SK-N-SH (cell line): Measurements from ENCODE around the gene ABCA10. TPM values are rescaled to one million over a fixed set of nuclear protein-coding genes. Genes with fewer than 3 reads are reported as not detected.

Experiments
- CTCF ChIA-PET: fragments of 300-600, 350-600 bp; formaldehyde crosslinking; extraction: SDS; loops from one replicate; lab custom pipeline; 2021; lab: Yijun Ruan, JAX
- POLR2A ChIA-PET: fragments of 350-600 bp; sonication (Branson Sonifier 250); formaldehyde crosslinking; extraction: SDS; loops from one replicate; lab custom pipeline; 2020; ENCODE audit warnings: antibody characterized with exemption, inconsistent platforms; lab: Yijun Ruan, JAX
- DNase-seq: peaks from one replicate; pipeline ENCODE4 v3.0.0; 2012
- H2AFZ ChIP-seq: fragments of 200-600 bp; sonication (generic); 2 replicates; pipeline ENCODE4 v1.8.1; 2016; ENCODE audit warnings: antibody characterized with exemption, mild to moderate bottlenecking, low read depth
- H3F3A ChIP-seq: fragments of 200-600 bp; sonication (generic); replicated peaks from 2 replicates; pipeline ENCODE3; 2016; ENCODE audit warnings: antibody characterized with exemption, mild to moderate bottlenecking; ENCODE audit not compliant: insufficient read depth
- H3K27ac ChIP-seq, 2 experiments: fragments of 200-500 bp in 1 of 2; fragments of 200-600 bp in 1 of 2; sonication (Bioruptor generic) in 1 of 2; sonication (generic), shearing (Covaris generic) in 1 of 2; 2 replicates each; pipeline versions ENCODE4 v1.5.1 to v1.6.1; 2014 to 2016; ENCODE audit warnings: low read depth in 2 of 2, inconsistent platforms in 1 of 2, low read length in 1 of 2, mild to moderate bottlenecking in 1 of 2, mixed read lengths in 1 of 2
- H3K27me3 ChIP-seq: fragments of 200-600 bp; sonication (generic), shearing (Covaris generic); 2 replicates; pipeline ENCODE4 v1.6.1; 2016; ENCODE audit warnings: mixed run types; ENCODE audit not compliant: insufficient read depth
- H3K36me3 ChIP-seq, 2 experiments: fragments of 200-500 bp in 1 of 2; fragments of 200-600 bp in 1 of 2; sonication (Bioruptor generic) in 1 of 2; sonication (generic) in 1 of 2; replicated peaks in 1 of 2; 2 replicates each; pipeline versions ENCODE3 to v1.5.1; 2014 to 2016; ENCODE audit warnings: low read length in 1 of 2, mild to moderate bottlenecking in 1 of 2; ENCODE audit not compliant: insufficient read depth in 2 of 2, control insufficient read depth in 1 of 2
- H3K4me1 ChIP-seq, 2 experiments: fragments of 200-500 bp in 1 of 2; fragments of 200-600 bp in 1 of 2; sonication (Bioruptor generic) in 1 of 2; sonication (generic), shearing (Covaris generic) in 1 of 2; 2 replicates each; pipeline versions ENCODE4 v1.5.1 to v1.6.1; 2014 to 2016; ENCODE audit warnings: low read depth in 1 of 2, low read length in 1 of 2, mixed run types in 1 of 2; ENCODE audit not compliant: insufficient read depth in 2 of 2, control insufficient read depth in 1 of 2
- H3K4me2 ChIP-seq: fragments of 200-600 bp; sonication (generic), shearing (Covaris generic); 2 replicates; pipeline ENCODE4 v1.6.1; 2017; ENCODE audit warnings: mixed run types
- H3K4me3 ChIP-seq, 2 experiments: fragments of 200-500 bp in 1 of 2; fragments of 200-600 bp in 1 of 2; sonication (Bioruptor generic) in 1 of 2; sonication (generic), shearing (Covaris generic) in 1 of 2; 2 replicates each; pipeline versions ENCODE4 v1.5.1 to v1.8.1; 2014 to 2016; ENCODE audit warnings: low read depth in 2 of 2, inconsistent platforms in 1 of 2, low read length in 1 of 2, mild to moderate bottlenecking in 1 of 2, mixed read lengths in 1 of 2, moderate library complexity in 1 of 2
- H3K79me2 ChIP-seq: fragments of 200-600 bp; sonication (generic); 2 replicates; pipeline ENCODE4 v1.8.1; 2017; ENCODE audit warnings: mild to moderate bottlenecking; ENCODE audit not compliant: insufficient read depth
- H3K9ac ChIP-seq: fragments of 200-600 bp; sonication (generic); 2 replicates; pipeline ENCODE4 v1.6.1; 2017; ENCODE audit warnings: mixed run types
- H3K9me2 ChIP-seq: fragments of 200-600 bp; sonication (generic); 2 replicates; pipeline ENCODE4 v1.6.1; 2017; ENCODE audit warnings: mixed run types
- H3K9me3 ChIP-seq: fragments of 200-600 bp; sonication (generic); 2 replicates; pipeline ENCODE4 v1.6.1; 2017; ENCODE audit warnings: mixed run types, mild to moderate bottlenecking, moderate library complexity
- H4K20me1 ChIP-seq: fragments of 200-600 bp; sonication (generic); 2 replicates; pipeline ENCODE4 v1.6.1; 2017; ENCODE audit warnings: mild to moderate bottlenecking, mixed run types; ENCODE audit not compliant: insufficient read depth
- CHD2 ChIP-seq: fragments of 150-350 bp; IDR thresholded peaks from 2 replicates; pipeline ENCODE4 v1.6.1; 2018; ENCODE audit warnings: low read length; ENCODE audit not compliant: partially characterized antibody
- FOSL2 ChIP-seq: IDR thresholded peaks from 2 replicates; pipeline ENCODE4 v1.4.0; 2012; ENCODE audit warnings: low read depth, mild to moderate bottlenecking, moderate library complexity, borderline replicate concordance
- FOXJ3 ChIP-seq: sonication (generic); formaldehyde crosslinking; IDR thresholded peaks from 2 replicates; pipeline ENCODE4 v1.5.1; 2020; ENCODE audit warnings: mild to moderate bottlenecking, missing genetic modification reagents
- MEF2A ChIP-seq: IDR thresholded peaks from 2 replicates; pipeline ENCODE4 v1.4.0; 2012; ENCODE audit warnings: low read depth, borderline replicate concordance
- NFIC ChIP-seq: IDR thresholded peaks from 2 replicates; pipeline ENCODE4 v1.4.0; 2012; ENCODE audit warnings: borderline replicate concordance
- RAD21 ChIP-seq: IDR thresholded peaks from 2 replicates; pipeline ENCODE4 v1.6.1; 2012; ENCODE audit warnings: mild to moderate bottlenecking, low read length
- RCOR1 ChIP-seq: fragments of 150-350 bp; IDR thresholded peaks from 2 replicates; pipeline ENCODE4 v1.6.1; 2017; ENCODE audit warnings: antibody characterized with exemption, low read length
- RFX5 ChIP-seq: IDR thresholded peaks from 2 replicates; pipeline ENCODE4 v1.6.1; 2012; ENCODE audit warnings: mild to moderate bottlenecking, improper control_type of control experiment, low read length
- SMC3 ChIP-seq: IDR thresholded peaks from 2 replicates; pipeline ENCODE4 v1.6.1; 2012; ENCODE audit warnings: low read depth, low read length, improper control_type of control experiment
- TEAD4 ChIP-seq: IDR thresholded peaks from 2 replicates; pipeline ENCODE4 v1.4.0; 2012; ENCODE audit warnings: mild to moderate bottlenecking, borderline replicate concordance; ENCODE audit not compliant: insufficient read depth
- YY1 ChIP-seq: IDR thresholded peaks from 2 replicates; pipeline ENCODE4 v1.4.0; 2012; ENCODE audit warnings: low read depth, mild to moderate bottlenecking
- WGBS: methylation state at CpG from one replicate; pipeline ENCODE4 v1.1.6; 2017; ENCODE audit warnings: low lambda C conversion rate; 5-methylcytosine and 5-hydroxymethylcytosine counted together
- polyA plus RNA-seq, 3 experiments: library from polyadenylated mRNA; depleted of rRNA; stranded (reverse); fragments of >200 nt; gene quantifications; 2 replicates each; pipeline ENCODE4 v1.2.3, GENCODE V29; 2012
- TF ChIP-seq, protein P1 (sequence below): fragments of 200-600 bp; sonication (generic); IDR thresholded peaks from 2 replicates; pipeline ENCODE4 v1.6.1; 2017; ENCODE audit warnings: antibody characterized with exemption, mild to moderate bottlenecking, moderate library complexity
- TF ChIP-seq, protein P2 (sequence below): IDR thresholded peaks from 2 replicates; pipeline ENCODE4; 2012
- TF ChIP-seq, protein P3 (sequence below): IDR thresholded peaks from 2 replicates; pipeline ENCODE4 v1.4.0; 2012; ENCODE audit warnings: low read depth, borderline replicate concordance
- TF ChIP-seq, protein P4 (sequence below): fragments of 150-350 bp; IDR thresholded peaks from 2 replicates; pipeline ENCODE4 v1.6.1; 2016; ENCODE audit warnings: mild to moderate bottlenecking, low read depth, low read length
- TF ChIP-seq, protein P5 (sequence below): IDR thresholded peaks from 2 replicates; pipeline ENCODE4 v1.4.0; 2012; ENCODE audit warnings: low read depth
- TF ChIP-seq, protein P6 (sequence below): IDR thresholded peaks from 2 replicates; pipeline ENCODE4 v1.4.0; 2012; ENCODE audit warnings: low read depth, borderline replicate concordance
- TF ChIP-seq, protein P7 (sequence below): fragments of 150-350 bp; IDR thresholded peaks from 2 replicates; pipeline ENCODE4 v1.6.1; 2017; ENCODE audit warnings: antibody characterized with exemption, low read length, low read depth, borderline replicate concordance

ABCA10 gene, protein sequence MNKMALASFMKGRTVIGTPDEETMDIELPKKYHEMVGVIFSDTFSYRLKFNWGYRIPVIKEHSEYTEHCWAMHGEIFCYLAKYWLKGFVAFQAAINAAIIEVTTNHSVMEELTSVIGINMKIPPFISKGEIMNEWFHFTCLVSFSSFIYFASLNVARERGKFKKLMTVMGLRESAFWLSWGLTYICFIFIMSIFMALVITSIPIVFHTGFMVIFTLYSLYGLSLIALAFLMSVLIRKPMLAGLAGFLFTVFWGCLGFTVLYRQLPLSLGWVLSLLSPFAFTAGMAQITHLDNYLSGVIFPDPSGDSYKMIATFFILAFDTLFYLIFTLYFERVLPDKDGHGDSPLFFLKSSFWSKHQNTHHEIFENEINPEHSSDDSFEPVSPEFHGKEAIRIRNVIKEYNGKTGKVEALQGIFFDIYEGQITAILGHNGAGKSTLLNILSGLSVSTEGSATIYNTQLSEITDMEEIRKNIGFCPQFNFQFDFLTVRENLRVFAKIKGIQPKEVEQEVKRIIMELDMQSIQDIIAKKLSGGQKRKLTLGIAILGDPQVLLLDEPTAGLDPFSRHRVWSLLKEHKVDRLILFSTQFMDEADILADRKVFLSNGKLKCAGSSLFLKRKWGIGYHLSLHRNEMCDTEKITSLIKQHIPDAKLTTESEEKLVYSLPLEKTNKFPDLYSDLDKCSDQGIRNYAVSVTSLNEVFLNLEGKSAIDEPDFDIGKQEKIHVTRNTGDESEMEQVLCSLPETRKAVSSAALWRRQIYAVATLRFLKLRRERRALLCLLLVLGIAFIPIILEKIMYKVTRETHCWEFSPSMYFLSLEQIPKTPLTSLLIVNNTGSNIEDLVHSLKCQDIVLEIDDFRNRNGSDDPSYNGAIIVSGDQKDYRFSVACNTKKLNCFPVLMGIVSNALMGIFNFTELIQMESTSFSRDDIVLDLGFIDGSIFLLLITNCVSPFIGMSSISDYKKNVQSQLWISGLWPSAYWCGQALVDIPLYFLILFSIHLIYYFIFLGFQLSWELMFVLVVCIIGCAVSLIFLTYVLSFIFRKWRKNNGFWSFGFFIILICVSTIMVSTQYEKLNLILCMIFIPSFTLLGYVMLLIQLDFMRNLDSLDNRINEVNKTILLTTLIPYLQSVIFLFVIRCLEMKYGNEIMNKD (N-terminal part only)
- polyA plus RNA-seq (2012; rRNA removed) = 0.07 and 0.11 TPM in 2 replicates
- 0.05 and 0.10 TPM in 2 replicates for polyA plus RNA-seq (2012; cell fraction: cytosol; rRNA removed)
- polyA plus RNA-seq (2012; cell fraction: nucleus; rRNA removed) = 0.38 and 0.48 TPM in 2 replicates

DNA sequence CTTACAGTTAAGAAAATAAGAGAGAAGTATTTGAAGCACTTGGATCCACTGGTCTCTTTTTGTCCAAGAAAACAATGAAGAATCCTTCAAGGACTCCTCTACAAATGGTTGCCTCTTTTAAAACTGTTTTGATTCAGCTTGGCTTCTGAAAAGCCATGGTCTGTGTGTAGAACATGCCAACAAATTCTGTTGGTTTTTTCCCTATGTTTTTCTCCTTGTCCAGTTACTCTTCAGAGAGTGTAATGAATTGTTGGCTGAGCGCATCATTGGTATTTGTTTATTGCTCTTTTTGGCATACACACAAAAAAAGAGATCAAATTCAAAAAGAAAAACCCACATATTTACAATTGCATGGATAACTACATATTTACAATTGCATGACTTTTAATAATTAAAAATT, at the start of gene ABCA10:
Gene ABCA10 (minus strand): TSS at position 249 of the 400 bp plus-strand sequence. CDS start 3,466 bp downstream, outside the sequence.
- no peak within 1 kb of the TSS for H3K4me2 ChIP-seq
- H3K36me3 ChIP-seq = no peaks in the 10 kb centered on the region
- CTCF ChIA-PET = interaction anchor here (0.7 to 1.9 kb wide), 3 partner anchors 457 to 614 kb away, joined by 3 to 5 read pairs (median 3); no protein-coding TSS in a partner anchor
- H3K9me3 ChIP-seq = peaks cover 8% of the 10 kb centered on the region; the same call in 1 of the 2 replicates
- no peak within 1 kb of the TSS for H3K9ac ChIP-seq
- WGBS = 79% methylated on average over 1 of the region's 1 CpG
- H3K4me3 ChIP-seq = no peak within 1 kb of the TSS
- DNase-seq = no peak
- H3K9me2 ChIP-seq = no peaks in the 10 kb centered on the region
- no peaks in the 10 kb centered on the region for H3K4me1 ChIP-seq
- H3K79me2 ChIP-seq = no peaks in the 10 kb centered on the region
- no peaks in the 10 kb centered on the region for H4K20me1 ChIP-seq
- no peak within 1 kb of the TSS for H2AFZ ChIP-seq
- H3K27ac ChIP-seq = no peak within 1 kb of the TSS
- H3F3A ChIP-seq = no peaks in the 10 kb centered on the region
- POLR2A ChIA-PET = no interaction called here
- TF ChIP-seq NFIC (no peak), MEF2A (no peak), FOSL2 (no peak), RAD21 (no peak), RCOR1 (no peak), CHD2 (no peak), TEAD4 (no peak), FOXJ3 (CRISPR knock-in tag) (no peak), YY1 (no peak), SMC3 (no peak), RFX5 (no peak)
- TF ChIP-seq, protein P1, sequence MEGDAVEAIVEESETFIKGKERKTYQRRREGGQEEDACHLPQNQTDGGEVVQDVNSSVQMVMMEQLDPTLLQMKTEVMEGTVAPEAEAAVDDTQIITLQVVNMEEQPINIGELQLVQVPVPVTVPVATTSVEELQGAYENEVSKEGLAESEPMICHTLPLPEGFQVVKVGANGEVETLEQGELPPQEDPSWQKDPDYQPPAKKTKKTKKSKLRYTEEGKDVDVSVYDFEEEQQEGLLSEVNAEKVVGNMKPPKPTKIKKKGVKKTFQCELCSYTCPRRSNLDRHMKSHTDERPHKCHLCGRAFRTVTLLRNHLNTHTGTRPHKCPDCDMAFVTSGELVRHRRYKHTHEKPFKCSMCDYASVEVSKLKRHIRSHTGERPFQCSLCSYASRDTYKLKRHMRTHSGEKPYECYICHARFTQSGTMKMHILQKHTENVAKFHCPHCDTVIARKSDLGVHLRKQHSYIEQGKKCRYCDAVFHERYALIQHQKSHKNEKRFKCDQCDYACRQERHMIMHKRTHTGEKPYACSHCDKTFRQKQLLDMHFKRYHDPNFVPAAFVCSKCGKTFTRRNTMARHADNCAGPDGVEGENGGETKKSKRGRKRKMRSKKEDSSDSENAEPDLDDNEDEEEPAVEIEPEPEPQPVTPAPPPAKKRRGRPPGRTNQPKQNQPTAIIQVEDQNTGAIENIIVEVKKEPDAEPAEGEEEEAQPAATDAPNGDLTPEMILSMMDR = no peak
- TF ChIP-seq, protein P2, sequence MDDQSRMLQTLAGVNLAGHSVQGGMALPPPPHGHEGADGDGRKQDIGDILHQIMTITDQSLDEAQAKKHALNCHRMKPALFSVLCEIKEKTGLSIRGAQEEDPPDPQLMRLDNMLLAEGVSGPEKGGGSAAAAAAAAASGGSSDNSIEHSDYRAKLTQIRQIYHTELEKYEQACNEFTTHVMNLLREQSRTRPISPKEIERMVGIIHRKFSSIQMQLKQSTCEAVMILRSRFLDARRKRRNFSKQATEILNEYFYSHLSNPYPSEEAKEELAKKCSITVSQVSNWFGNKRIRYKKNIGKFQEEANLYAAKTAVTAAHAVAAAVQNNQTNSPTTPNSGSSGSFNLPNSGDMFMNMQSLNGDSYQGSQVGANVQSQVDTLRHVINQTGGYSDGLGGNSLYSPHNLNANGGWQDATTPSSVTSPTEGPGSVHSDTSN = no peak
- TF ChIP-seq, protein P3, sequence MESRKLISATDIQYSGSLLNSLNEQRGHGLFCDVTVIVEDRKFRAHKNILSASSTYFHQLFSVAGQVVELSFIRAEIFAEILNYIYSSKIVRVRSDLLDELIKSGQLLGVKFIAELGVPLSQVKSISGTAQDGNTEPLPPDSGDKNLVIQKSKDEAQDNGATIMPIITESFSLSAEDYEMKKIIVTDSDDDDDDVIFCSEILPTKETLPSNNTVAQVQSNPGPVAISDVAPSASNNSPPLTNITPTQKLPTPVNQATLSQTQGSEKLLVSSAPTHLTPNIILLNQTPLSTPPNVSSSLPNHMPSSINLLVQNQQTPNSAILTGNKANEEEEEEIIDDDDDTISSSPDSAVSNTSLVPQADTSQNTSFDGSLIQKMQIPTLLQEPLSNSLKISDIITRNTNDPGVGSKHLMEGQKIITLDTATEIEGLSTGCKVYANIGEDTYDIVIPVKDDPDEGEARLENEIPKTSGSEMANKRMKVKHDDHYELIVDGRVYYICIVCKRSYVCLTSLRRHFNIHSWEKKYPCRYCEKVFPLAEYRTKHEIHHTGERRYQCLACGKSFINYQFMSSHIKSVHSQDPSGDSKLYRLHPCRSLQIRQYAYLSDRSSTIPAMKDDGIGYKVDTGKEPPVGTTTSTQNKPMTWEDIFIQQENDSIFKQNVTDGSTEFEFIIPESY = no peak
- TF ChIP-seq, protein P4, sequence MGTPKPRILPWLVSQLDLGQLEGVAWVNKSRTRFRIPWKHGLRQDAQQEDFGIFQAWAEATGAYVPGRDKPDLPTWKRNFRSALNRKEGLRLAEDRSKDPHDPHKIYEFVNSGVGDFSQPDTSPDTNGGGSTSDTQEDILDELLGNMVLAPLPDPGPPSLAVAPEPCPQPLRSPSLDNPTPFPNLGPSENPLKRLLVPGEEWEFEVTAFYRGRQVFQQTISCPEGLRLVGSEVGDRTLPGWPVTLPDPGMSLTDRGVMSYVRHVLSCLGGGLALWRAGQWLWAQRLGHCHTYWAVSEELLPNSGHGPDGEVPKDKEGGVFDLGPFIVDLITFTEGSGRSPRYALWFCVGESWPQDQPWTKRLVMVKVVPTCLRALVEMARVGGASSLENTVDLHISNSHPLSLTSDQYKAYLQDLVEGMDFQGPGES = no peak
- TF ChIP-seq, protein P5, sequence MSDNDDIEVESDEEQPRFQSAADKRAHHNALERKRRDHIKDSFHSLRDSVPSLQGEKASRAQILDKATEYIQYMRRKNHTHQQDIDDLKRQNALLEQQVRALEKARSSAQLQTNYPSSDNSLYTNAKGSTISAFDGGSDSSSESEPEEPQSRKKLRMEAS = no peak
- TF ChIP-seq, protein P6, sequence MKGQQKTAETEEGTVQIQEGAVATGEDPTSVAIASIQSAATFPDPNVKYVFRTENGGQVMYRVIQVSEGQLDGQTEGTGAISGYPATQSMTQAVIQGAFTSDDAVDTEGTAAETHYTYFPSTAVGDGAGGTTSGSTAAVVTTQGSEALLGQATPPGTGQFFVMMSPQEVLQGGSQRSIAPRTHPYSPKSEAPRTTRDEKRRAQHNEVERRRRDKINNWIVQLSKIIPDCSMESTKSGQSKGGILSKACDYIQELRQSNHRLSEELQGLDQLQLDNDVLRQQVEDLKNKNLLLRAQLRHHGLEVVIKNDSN = no peak
- TF ChIP-seq, protein P7, sequence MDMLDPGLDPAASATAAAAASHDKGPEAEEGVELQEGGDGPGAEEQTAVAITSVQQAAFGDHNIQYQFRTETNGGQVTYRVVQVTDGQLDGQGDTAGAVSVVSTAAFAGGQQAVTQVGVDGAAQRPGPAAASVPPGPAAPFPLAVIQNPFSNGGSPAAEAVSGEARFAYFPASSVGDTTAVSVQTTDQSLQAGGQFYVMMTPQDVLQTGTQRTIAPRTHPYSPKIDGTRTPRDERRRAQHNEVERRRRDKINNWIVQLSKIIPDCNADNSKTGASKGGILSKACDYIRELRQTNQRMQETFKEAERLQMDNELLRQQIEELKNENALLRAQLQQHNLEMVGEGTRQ = no peak
- TF ChIP-seq, all 33 proteins: peak for 0
- no peaks in the 10 kb centered on the region for H3K27me3 ChIP-seq
